GM18909 (cell line): Measurements from ENCODE around the gene DDX10.
"Not testable (repeated sequence)": the region's sequence is repeated elsewhere in the genome, so short reads cannot be mapped to it uniquely, and the experiment has no call there.

Experiments
- ATAC-seq: cut with Tn5 transposase; IDR thresholded peaks from one replicate; pipeline ENCODE4 v1.9.1; 2021; ENCODE audit warnings: mild to moderate bottlenecking; ENCODE audit not compliant: unreplicated experiment, poor library complexity

DDX10 gene

DNA sequence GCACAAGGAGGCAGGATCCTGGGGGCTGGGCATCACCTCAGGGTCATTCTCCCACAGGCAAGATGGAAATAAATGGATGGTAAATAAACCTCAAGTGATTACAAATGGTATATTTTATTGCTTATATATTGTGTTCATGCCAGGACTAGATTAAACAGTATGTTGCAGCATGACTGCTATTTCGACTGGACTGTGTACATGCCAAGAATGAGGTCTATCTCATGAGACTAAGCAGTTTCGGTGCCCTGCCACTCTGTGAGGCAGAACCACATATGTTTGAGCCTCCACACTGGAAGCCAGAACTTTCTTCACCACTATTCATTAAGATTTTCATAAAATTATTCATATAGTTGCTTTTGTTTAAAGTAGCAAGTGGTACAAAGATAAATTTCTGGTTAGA, 140.2 kb downstream of the DDX10 start:
- ATAC-seq = no peak

DNA sequence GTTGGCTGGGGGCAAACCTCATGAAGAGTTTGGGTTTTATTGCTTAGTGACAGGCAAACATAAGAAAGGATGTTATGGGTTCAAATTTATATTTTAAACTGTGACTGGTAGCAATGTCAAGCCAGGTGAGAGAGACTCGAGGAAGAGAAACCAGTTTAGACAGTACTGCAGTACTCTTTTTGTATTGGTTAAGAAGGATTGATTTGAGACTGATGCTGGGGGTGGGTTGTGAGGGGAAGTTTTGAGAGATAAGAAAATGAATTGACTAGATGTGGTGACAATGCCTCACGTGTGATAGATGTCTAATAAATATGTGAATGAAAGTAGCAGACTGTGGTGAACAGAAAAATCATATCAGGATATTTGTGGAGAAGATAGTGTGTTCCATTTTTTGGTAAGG, 142.4 kb downstream of the DDX10 start:
- ATAC-seq = no peak

DNA sequence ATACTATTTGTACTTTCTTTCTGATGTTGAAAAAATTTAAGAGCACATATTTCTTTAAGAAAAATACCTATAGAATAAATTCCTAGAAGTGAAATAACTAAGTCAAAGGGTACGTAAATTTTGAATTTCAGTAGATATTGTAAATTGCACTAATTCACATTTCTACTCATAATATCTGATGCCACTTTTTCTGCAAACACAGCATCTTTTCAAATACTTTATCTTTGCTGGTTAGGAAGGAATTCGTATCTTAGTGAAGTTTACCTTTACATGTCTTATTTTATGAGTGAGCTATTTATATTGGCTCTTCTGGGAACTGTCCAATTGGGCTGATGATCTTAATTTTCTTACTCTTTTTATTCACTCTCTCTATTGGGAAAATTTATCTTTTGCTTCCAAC, 148.2 kb downstream of the DDX10 start:
- no peak for ATAC-seq

DNA sequence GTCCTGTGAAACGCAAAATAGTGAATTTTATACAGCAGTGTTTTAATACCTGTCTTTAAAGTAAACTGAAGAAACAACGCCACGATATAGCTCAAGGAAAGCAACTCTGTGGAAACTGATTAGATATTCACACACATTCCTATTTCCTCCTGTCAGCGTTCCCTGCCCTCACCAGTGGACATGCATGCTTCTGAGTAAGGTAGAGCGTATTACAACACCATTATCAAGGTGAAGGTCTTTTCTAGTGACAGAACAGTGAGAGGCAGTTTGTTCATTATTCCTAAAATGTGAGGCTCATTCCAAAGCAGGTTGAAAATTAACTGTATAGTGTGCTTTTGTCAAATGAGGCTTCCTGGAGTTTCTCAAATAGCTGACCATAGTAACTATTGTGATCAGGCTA, 153.1 kb downstream of the DDX10 start:
- ATAC-seq = no peak

DNA sequence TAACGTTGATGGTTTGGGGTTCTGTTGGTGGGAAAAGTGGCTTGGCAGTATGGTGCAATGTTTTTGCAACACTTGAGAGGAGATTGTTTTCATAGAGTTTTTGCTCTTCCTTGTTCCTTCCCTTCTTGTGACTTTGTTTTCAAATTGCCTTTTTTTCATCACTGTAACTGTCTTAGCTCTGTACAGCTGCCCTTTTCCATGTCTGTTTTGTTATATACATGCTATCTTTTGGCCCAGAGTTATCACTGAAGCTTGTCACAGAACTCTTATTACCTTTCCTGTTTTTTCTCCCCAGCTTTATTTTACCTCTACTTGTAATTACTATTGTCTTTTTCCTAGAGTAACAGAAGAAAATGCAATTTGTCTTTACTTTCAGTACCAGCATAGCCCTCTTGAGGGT, 154.1 kb downstream of the DDX10 start:
- ATAC-seq = no peak

DNA sequence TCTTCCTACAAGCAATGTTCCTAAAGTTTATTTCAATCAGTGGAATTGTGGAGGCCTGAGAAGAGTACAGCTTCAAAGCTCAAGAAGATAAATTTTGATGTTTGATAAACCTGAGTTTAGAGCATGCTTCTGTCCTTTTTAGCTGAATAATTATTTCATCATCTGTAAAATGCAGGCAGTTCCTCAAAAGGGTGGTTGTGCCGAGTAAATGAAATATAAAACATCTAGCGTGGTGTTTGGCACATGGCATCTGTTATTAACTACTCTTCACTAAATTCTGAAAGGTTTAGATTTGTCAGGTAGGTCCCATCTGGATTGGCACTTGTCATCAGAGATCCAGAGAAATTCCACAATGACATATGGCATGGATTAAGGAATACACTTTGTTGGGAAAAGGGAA, 155.1 kb downstream of the DDX10 start:
- no peak for ATAC-seq

DNA sequence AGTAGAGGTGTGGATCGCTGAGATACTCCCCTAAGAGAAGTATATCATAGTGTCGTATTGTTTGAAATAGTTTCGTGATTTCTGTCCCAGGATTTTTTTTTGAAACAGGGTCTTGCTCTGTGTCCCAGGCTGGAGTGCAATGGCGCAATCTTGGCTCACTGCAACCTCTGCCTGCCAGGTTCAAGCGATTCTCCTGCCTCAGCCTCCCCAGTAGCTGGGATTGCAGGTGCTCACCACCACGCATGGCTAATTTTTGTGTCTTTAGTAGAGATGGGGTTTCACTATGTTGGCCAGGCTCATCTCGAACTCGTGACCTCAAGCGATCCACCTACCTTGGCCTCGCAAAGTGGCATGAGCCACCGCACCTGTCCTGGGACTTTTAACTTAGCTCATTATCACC, 159.1 kb downstream of the DDX10 start:
- ATAC-seq = not testable (repeated sequence)

DNA sequence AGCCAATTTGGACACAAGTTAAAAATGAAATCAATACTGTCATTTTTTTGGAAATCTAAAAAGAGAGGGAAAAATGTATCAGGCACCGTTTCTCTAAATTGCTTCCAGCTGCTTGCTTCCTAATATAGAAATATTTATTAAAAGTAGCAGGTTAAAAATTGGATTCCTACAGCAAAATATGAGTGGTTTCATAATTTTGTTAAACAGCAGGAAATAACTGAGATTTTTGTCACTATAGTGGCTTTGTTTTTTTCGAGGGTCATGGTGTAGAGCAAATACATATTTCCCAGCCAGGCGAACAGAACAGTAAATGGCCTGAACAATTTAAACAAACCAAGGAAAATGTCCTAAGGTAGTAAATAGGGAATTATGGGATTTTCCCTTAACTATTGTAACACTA, 159.7 kb downstream of the DDX10 start:
- ATAC-seq = no peak

DNA sequence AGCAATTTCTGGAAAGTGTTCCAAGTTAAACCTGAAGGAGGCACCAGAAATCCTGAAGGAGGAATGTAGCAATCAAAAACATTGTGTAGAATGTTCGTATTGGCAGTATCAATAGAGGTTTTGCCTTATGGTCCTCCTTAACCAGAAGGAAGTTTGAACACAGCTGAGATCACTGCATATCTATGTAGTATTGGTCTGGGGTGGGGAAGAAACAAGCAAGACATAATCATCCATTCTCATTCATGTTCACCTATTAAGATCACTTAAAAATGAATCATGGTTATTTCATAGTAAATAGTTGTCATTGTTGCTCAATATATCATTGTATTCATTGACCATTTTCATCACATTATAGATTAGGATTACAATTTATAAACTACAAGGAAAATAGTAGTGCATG, 160.5 kb downstream of the DDX10 start:
- no peak for ATAC-seq

DNA sequence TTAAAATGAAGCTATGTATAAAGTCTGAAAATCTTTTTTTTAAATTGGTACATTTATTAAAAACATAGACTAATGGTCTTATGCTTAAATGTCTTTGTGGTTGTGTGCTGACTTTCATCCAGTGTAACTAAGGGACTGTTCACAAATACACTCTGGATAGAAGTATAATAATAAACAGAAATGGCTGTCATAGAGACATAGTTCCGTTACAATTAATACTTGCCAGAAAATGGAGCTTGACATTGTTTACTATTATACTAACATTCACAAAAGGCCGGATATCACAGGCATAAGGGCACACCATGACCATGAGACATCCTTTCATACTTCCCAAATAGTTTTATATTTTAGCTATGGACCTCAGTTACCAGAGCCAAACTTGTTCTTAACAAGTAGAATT, 161.3 kb downstream of the DDX10 start:
- no peak for ATAC-seq

DNA sequence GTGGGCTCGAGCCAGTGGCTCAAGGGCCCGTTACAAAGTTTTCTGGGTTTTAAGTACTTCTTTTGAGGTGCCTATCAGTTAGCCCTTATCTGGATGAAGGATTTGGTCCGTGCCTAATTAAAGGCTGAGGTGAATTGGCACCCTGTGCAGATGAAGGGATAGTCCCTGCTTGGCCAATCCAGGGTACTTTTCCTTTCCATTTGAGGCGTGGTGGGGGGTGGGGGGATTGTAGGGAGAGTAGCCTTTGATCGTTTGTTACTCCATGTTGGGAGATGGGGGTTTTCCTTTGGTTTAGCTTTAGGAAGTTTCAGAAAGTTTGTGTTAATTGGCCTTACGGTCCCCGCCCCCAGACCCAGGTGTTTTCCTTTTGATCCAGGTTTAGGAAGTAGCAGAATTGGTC, 170.8 kb downstream of the DDX10 start:
- ATAC-seq = no peak

DNA sequence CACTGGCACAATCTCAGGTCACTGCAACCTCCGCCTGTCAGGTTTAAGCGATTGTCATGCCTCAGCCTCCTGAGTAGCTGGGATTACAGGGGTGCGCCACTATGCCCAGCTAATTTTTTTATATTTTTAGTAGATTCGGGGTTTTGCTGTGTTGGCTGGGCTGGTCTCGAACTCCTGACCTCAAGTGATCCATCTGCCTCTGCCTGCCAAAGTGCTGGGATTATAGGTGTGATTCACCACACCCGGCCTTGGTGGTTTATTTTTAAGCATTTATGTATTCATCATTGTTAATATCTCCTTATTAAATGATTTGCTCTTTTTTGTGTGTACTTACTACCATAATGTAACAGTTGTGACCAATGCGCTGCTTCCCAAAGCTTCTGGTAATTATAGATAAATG, 171.7 kb downstream of the DDX10 start:
- ATAC-seq = no peak

DNA sequence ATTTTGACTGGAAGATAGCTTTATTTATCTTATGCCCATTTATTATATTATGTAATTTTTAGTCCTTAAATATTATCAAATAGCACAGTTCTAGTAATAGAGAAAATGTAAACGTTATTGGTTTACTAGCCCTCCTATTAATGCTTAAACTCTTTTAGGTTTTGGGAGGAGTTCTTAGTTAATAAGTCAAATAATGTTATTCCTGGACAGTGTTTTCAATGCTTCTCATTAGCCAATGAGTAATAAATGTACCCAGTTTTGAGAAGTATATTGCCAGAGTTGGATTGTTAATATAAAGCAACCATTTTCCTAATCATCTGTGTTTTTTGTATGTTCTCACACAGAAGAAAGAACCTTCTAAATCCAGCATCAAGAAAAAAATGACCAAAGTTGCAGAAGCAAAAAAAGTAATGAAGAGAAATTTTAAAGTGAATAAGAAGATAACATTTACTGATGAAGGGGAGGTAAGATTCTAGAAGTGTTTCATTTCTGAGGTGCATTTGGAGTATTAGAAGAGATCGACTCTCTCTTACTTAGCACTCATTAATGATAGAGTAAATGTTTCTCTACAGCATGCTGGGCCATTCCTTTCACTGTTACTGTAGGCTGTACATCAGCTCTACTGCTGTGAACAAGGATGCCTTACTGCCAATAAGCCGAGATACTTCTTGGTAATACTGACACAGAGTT, 173.4 kb downstream of the DDX10 start:
- ATAC-seq = peak; percentile 56

DNA sequence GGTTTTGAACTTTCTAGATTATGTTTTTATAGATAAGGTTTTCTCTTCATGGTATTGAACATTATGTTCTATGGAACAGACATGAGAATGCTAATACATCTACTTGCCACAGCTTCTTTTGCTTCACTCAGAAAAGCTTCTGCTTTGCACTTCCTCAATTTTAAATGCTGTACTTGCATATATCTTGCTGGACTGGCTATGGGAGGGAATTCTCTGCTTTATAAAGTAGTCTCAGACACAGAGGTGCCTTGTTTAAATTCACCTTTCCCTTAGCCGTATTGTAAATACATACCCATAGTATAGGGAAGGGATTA, 173.9 kb downstream of the DDX10 start:
- peak; percentile 34 for ATAC-seq

DNA sequence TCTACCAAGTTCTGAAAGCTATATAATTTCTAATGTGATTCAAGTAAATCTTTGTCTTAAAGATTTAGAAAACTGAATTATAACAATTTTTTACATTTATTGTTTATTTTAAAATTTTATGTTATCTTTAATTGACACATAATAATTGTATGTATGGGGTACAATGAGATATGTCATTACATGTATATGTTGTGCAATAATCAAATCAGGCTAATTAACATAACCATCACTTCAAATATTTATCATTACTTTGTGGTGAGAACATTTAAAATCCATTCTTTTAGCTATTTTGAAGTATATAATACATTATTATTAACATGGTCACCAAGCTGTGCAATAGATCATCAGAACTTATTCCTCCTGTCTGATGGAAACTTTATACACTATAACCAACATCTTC, 181.1 kb downstream of the DDX10 start:
- no peak for ATAC-seq

DNA sequence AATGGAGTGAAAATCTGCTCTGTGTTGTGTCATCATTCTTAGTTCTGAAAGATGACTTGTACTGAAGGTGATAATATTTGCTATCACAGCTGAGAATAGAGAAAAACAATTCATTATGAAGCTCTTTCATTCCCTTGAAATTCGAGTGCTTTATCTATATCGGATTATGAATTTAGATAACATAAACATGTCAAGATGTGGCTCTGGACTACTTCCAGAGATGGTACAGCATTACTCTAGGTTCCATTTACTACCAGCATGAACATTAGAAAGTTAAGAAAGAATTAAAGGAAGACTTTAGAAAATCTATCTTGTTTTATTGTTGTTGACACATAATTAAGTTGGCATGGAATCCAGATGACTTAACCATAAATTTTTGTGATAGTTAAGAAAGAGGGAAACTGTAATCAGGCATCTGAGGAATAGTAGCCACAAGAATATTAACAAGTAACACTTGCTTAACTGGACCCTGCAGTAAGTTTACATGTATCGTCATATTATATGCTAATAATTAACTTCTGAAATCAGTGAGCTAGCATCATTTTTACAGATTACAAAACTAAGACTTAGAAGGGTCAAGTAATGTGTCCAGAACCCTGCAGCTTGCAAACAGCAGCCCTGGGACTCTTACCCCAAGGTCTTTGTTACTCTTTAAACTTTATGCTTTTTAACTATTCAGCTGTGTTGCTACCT, 182.6 kb downstream of the DDX10 start:
- ATAC-seq = no peak

DNA sequence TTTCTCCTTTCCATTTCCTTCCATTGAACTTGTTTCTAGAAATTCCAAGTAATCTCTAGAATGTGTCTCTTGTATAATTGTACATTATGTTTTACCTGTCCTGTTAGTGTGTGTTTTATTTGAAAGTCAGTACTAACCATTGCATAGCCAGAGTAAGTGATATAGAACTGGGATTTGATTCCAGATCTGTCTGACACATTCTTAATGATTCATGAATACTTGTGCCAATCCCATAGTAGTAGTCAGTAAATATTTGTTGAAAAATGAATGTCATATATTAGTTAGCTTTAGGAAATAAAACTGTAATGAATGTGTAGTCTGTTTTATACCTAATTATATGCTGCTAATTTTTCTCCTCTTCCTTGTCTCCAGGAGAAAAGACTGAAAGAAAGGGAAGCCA, 186.9 kb downstream of the DDX10 start:
- no peak for ATAC-seq

DNA sequence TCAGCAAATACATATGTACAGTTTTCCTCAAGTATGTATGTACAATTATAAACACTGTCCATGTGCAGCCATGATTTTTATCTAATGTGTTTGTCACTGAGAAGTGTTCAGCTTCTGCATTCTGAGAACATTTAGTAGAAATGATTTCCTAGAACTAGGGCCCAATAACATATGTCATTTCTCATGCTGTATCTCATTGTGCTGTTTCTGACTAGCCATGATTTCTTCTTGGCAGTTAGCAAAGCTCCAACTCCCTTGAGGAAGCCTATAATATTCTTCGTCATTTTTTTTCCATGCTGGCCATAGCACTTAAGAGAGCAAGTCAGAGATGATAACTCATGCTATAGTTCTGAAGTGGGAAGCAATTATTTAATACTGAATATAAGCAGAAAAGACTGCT, 187.8 kb downstream of the DDX10 start:
- ATAC-seq = no peak

DNA sequence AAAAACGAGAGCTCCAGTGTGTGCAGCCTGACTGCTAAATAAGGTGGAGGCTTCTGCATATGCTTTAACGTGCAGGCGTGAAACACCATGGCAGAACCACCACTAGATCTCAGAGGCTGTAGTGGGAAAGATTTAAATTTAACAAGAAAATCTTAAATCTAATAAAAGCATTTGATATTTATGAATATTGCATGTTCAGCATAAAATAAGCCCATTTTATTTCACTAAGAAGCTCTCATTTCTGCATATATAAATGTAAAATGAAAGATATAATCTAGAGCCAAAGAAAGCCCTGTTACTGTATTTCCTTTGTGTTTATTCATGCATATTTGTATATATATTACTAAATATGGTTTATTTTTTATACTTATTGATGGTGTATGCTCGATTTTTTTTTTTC, 188.3 kb downstream of the DDX10 start:
- ATAC-seq = no peak

DNA sequence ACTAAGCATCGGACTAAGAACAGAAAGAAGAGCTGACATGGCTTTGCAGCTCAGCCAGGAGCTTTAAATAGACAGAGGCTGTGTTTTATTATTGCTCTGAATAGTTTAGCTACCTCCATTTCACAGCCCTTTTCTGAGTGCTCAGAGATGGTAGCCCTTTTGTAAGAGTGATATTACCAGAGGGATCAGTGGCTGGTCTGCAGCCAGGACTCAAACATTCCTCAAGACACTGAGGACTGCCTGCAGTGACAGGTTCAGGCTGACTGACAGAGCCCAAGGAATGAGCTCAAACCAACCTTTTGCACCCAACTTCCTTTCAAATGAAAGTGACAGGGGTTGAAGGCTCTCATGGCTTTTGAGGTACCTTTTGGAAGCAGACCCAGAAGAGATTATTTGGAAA, 189.0 kb downstream of the DDX10 start:
- peak; percentile 58 for ATAC-seq

DNA sequence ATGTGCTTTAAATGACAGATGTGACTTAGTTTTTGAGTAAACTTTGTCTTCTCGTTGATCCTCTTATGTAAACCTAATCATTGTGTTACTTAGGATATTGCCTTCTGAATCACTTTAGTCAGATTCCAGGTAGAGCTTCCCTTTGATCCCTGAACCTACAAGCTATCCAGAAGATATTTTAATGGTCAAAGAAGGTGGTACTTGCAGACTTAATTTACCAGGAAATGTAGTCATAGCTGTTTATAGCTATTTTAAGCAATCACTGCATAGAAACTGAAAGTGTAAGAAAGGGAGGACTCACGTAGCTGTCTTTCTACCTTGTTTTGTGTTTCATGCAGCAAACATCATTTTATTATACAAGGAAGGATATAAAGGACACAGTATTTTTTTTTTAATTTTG, 189.5 kb downstream of the DDX10 start:
- peak; percentile 96 for ATAC-seq

DNA sequence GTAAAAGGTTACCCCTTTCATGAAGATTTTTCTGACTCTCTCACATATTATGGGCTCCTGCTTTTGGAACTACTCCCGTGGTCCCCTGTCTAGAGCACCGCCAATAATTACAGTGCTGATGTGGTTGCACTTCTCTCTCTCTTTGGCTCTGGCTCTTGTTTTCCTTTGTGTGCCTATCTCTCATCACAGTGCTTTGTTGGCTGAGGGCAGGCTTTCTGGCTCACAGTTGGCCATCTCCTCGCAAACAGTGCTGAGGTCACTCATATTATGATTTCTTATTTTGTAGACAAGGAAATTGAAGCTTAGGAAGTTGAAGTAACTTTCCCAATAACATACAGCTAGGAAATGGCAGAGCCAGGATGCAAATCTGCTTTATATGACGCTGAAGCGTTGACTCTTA, 192.5 kb downstream of the DDX10 start:
- no peak for ATAC-seq
